IMR-90 (cell line): Measurements from ENCODE around the gene RAPGEF5.

Source experiments
- BHLHE40 ChIP-seq: fragments of 150-350 bp; IDR thresholded peaks from 2 replicates; pipeline ENCODE4 v1.6.1; 2016; ENCODE audit warnings: mild to moderate bottlenecking, low read depth, low read length
- CEBPB ChIP-seq: IDR thresholded peaks from 2 replicates; pipeline ENCODE4 v1.6.1; 2012; ENCODE audit warnings: low read depth, low read length, improper control_type of control experiment
- CHD1 ChIP-seq: IDR thresholded peaks from 2 replicates; pipeline ENCODE4 v1.6.1; 2012; ENCODE audit warnings: low read depth, low read length, improper control_type of control experiment
- CTCF ChIP-seq: conservative IDR thresholded peaks from 2 replicates; pipeline ENCODE4 v1.5.1; 2012; ENCODE audit warnings: mild to moderate bottlenecking, low read depth, low read length, improper control_type of control experiment
- MAFK ChIP-seq: IDR thresholded peaks from 2 replicates; pipeline ENCODE4 v1.6.1; 2012; ENCODE audit warnings: low read depth, low read length, improper control_type of control experiment
- MAZ ChIP-seq: IDR thresholded peaks from 2 replicates; pipeline ENCODE4 v1.6.1; 2012; ENCODE audit warnings: low read depth, mild to moderate bottlenecking, low read length, improper control_type of control experiment, moderate library complexity, borderline replicate concordance
- MXI1 ChIP-seq: IDR thresholded peaks from 2 replicates; pipeline ENCODE4 v1.6.1; 2012; ENCODE audit warnings: low read depth, mild to moderate bottlenecking, low read length, moderate library complexity, borderline replicate concordance
- NFE2L2 ChIP-seq: fragments of 150-350 bp; IDR thresholded peaks from 2 replicates; pipeline ENCODE4 v1.6.1; 2016; ENCODE audit warnings: low read depth, mild to moderate bottlenecking, low read length
- POLR2A ChIP-seq: IDR thresholded peaks from 2 replicates; pipeline ENCODE4 v1.6.1; 2012; ENCODE audit warnings: mild to moderate bottlenecking, low read depth, low read length
- RAD21 ChIP-seq: IDR thresholded peaks from 2 replicates; pipeline ENCODE4 v1.6.1; 2012; ENCODE audit warnings: low read length, improper control_type of control experiment
- RFX5 ChIP-seq: IDR thresholded peaks from 2 replicates; pipeline ENCODE4 v1.8.0; 2012; ENCODE audit warnings: low read depth, mild to moderate bottlenecking, low read length, moderate library complexity
- SMC3 ChIP-seq: fragments of 150-350 bp; IDR thresholded peaks from 2 replicates; pipeline ENCODE4 v1.6.1; 2016; ENCODE audit warnings: low read depth, mild to moderate bottlenecking, antibody characterized with exemption, low read length, moderate library complexity
- USF2 ChIP-seq: fragments of 150-350 bp; IDR thresholded peaks from 2 replicates; pipeline ENCODE4 v1.6.1; 2017; ENCODE audit warnings: mild to moderate bottlenecking, antibody characterized with exemption, low read length, low read depth

GRCh38 chr7:22240904-22241571 lies 115.9 kb downstream of the RAPGEF5 start:
- TF ChIP-seq SMC3 (no peak), RFX5 (no peak), POLR2A (no peak), CTCF (no peak), MXI1 (no peak), MAZ (no peak), USF2 (no peak), CEBPB (no peak), BHLHE40 (no peak), MAFK (no peak), CHD1 (no peak), NFE2L2 (no peak), RAD21 (no peak)
